Embryonic facial prominence (tissue), 1 donor: ENCODE measurements around the gene SLC6A19.
"Not testable (repeated sequence)": the region's sequence is repeated elsewhere in the genome, so short reads cannot be mapped to it uniquely, and the experiment has no call there.

Experiments used
- DNase-seq: peaks from one replicate; pipeline ENCODE4 v3.0.0-alpha.2; 2016; ENCODE audit errors: extremely low spot score

Gene SLC6A19

GRCh38 chr5:1222621-1223277, 21.4 kb downstream of the SLC6A19 start:
- no peak for DNase-seq

GRCh38 chr5:1223278-1223670, 21.9 kb downstream of the SLC6A19 start:
- DNase-seq = no peak

DNA sequence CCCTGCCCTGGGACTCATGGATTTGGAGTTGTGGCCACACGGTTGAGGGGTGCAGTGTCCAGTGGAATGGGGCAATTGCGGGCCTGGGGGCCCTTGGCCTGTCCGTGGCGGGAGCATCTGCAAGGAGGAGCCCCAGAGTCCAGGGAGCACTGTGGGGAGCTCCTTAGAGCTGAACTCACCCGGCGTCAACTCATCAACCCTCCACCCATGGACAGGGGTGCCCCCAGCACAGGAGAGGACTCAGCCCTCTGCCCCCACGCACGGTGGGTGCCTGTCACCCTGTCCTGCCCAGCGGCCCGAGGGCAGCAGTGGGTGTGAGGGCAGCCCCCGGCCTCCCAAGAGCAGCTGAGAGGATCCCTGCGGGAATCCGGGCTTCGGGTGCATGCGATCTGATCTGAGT, 23.2 kb downstream of the SLC6A19 start:
- DNase-seq = no peak

DNA sequence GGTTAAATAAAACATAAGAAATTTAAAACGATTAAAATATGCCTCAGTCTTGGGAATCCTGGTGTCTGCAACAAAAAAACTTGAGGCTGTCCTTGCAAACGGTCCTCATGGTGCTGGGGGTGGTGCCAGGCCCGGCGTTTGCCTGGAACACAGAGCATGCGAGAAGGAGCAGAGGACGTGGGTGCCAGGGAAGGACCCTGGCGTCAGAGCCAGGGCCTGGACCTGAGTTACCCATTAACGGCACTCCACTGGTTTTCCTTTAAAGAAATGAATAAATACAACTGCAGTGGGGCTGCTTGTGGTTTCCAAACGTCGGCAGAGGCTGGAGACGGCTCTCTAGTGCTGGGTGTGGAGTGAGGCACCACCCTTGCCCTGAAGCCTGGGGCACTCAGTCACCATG, 23.7 kb downstream of the SLC6A19 start, which contains the start of gene SLC6A18:
SLC6A18 (plus strand) TSS at position 301 of the 400 bp plus-strand sequence; CDS start at position 398, 97 bp downstream.
- no peak for DNase-seq

DNA sequence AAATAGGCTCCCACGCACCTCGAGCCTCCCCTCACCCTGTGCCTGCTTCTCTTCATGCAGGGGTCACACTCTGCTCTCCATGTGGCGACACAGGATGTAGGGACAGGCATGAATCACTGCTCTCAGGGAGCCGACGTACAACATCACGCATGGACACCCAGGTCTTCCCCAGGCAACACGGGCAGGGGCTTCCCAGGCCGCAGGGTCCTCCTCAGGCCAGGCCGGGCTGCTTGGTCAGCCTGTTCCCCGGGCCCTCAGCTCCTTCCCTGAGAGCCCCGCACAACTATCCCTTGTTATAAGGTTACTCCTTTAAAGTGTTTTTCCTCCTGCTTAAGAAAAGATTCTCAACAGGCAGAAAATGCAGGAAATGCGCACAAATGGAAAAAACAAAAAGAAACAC, 24.8 kb downstream of the SLC6A19 start:
- DNase-seq = no peak

GRCh38 chr5:1226839-1227581, 25.6 kb downstream of the SLC6A19 start:
- DNase-seq = no peak

DNA sequence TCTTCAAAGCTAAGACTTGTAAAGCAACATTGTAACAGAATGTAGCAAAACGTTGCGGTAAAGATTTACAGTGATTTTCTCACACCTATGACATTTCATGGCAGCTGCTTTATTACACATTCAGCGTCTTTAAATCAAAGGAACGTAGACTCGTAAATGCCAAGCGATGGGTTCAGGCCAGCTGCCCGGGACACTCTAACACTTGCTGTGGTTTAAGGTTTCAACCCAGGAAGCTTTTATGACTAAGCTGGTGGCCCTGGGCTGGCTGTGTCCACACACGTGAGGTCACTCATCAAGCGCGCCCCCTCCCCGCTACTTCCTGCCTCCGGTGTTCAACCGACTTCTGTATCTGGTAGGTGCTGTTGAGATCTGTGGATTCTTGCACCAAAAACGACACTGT, 26.3 kb downstream of the SLC6A19 start:
- DNase-seq = no peak

DNA sequence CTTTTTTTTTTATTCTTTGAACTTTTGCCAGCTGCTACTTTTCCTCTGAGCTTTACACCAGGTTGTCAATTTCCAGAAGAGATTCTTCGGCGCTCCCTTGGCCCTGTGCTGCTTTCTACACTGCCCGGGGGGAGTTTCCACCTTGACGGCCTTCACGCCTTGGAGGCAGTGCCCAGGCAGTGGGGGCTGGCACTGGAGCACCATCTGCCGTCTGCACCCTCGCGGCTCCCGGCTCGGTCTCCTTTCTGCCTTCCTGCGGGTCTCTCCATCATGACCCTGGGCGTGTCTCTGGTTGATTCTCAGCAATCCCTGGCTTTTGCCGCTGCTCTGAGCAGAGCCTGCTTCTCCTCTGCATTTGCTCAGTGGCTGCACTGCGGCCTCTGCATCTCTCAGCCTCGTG, 26.7 kb downstream of the SLC6A19 start:
- DNase-seq = no peak

- DNase-seq = not testable (repeated sequence)
Measured at GRCh38 chr5:1229023-1229422, 27.6 kb downstream of the SLC6A19 start.

GRCh38 chr5:1229822-1230221, 28.4 kb downstream of the SLC6A19 start:
- DNase-seq = no peak

GRCh38 chr5:1230551-1230950, 29.2 kb downstream of the SLC6A19 start:
- DNase-seq = no peak

GRCh38 chr5:1231354-1231905, 30.0 kb downstream of the SLC6A19 start:
- no peak for DNase-seq

- no peak for DNase-seq
Measured at GRCh38 chr5:1232780-1233179, 31.4 kb downstream of the SLC6A19 start.

DNA sequence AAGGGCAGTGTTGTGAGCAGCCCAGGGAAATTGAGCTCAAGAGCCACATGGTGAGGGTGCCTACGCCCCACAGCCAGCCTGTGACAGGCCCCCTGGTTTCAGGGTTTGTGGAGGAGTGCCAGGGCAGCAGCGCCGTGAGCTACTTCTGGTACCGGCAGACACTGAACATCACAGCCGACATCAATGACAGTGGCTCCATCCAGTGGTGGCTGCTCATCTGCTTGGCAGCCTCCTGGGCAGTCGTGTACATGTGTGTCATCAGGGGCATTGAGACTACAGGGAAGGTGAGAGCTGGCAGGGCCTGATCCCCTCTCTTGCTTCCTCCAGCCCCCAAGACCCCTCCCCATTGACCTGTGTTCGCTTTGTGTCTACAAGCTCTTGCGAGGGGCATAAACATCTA, 34.0 kb downstream of the SLC6A19 start:
- no peak for DNase-seq

GRCh38 chr5:1235838-1236237, 34.4 kb downstream of the SLC6A19 start:
- no peak for DNase-seq

- DNase-seq = no peak
Measured at GRCh38 chr5:1239505-1240251, 38.3 kb downstream of the SLC6A19 start.

- no peak for DNase-seq
Measured at GRCh38 chr5:1240496-1241260, 39.3 kb downstream of the SLC6A19 start.

GRCh38 chr5:1241509-1242080, 40.2 kb downstream of the SLC6A19 start:
- no peak for DNase-seq

DNA sequence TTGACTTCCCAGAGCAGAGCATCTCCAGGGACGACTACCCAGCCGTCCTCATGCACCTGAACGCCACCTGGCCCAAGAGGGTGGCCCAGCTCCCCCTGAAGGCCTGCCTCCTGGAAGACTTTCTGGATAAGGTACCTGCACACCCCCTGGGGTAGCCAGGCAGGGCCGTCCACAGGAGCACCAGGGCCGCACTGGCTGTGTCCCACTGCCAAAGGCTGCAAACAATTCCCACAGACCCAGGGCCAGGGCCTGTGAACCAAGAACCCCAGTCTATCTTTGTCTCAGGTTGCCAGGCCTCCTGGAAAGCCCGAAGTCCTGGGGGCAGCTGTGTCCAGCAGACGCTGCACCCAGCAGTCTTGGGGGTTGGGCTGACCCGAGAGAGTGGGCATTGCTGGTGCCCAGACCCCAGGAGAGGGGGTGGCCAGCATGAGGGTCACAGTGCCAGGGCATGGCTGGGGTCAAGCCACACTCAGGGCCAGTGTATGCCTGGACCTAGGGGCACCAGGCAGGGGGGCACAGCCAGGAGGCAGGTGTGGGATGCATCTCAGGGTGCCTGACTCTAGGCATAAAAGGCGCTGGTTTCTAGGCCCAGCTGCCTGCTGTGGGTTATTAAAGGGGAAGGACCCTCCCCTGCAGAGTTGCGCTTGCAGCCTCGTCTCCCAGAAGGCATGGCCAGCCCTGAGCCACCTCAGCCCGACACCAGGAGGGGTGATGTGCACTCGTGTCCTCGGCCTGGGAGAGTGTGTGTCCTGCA, 41.5 kb downstream of the SLC6A19 start:
- no peak for DNase-seq

DNA sequence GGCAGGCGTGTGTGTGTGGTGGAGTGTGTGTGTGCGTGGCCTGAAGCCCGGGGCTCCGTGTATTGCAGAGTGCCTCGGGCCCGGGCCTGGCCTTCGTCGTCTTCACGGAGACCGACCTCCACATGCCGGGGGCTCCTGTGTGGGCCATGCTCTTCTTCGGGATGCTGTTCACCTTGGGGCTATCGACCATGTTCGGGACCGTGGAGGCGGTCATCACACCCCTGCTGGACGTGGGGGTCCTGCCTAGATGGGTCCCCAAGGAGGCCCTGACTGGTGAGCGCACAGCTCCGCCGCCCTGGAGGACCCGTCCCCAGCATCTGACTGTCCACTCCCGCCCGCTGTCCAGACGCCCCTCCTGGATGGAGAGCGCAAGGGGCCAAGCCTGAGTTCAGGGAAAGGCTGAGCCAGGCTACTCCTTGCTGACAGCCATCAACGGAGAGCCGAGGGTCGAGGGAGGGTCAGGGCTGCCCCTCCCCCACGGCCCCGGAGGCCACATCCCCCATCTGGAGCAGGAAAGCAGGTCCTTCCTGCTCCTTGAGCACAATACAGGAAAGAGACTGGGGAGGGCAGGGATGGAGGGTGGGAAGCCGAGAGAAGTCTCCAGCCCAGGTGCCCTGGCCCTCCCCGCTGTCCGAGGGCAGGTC, 42.2 kb downstream of the SLC6A19 start:
- DNase-seq = no peak
